ENCODE results near the gene RS1. TPM values are rescaled to one million over a fixed set of nuclear protein-coding genes. Genes with fewer than 3 reads are reported as not detected.

RS1 gene
- total RNA-seq (not detected), polyA plus RNA-seq (not detected)
- long read RNA-seq, donor 1: 0 reads
- long read RNA-seq, donor 2: 0 reads
- long read RNA-seq, donor 3: 0 reads

DNA sequence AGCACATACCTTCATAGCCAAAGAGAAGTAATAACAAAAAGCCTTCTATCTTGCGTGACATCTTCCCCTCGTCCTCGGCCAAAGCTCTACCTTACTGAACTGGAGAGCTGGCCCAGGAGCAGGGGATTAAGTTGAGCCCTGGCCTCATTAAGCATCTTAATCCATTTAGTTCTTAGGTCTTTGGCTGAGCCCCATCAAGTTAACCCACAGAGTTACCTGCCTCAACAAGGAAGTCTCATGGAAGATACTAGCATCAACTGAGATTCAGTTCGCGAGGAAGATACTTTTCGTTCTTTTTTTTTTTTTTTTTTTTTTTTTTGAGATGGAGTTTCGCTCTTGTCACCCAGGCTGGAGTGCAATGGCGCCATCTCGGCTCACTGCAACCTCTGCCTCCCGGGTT, at the start of gene RS1:
RS1 (minus strand) TSS at position 101 of the 400 bp plus-strand sequence; CDS start at position 61, 40 bp downstream.
- DNase-seq: no peak
- intact Hi-C loops (cut with DNase I): loop anchor here in 2 of 4 donors (10.0 kb wide), 2 partner anchors 223 to 277 kb away; no protein-coding TSS in a partner anchor
- Histone ChIP-seq H3K4me3 (no peak within 1 kb of the TSS), H3K9me3 (no peaks in the 10 kb centered on the region), H3K36me3 (no peaks in the 10 kb centered on the region), H3K4me1 (ENCODE audit: insufficient read depth) (no peaks in the 10 kb centered on the region), H3K27me3 (no peaks in the 10 kb centered on the region), H3K27ac (no peak within 1 kb of the TSS)
- WGBS, 3 donors: 81 to 84% (median 83%) methylated on average over 10 of the region's 10 CpGs
- no peak for TF ChIP-seq POLR2A (IDR thresholded peaks at IDR 0.05)
- TF ChIP-seq, protein P1, sequence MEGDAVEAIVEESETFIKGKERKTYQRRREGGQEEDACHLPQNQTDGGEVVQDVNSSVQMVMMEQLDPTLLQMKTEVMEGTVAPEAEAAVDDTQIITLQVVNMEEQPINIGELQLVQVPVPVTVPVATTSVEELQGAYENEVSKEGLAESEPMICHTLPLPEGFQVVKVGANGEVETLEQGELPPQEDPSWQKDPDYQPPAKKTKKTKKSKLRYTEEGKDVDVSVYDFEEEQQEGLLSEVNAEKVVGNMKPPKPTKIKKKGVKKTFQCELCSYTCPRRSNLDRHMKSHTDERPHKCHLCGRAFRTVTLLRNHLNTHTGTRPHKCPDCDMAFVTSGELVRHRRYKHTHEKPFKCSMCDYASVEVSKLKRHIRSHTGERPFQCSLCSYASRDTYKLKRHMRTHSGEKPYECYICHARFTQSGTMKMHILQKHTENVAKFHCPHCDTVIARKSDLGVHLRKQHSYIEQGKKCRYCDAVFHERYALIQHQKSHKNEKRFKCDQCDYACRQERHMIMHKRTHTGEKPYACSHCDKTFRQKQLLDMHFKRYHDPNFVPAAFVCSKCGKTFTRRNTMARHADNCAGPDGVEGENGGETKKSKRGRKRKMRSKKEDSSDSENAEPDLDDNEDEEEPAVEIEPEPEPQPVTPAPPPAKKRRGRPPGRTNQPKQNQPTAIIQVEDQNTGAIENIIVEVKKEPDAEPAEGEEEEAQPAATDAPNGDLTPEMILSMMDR (IDR thresholded peaks at IDR 0.05): no peak
- TF ChIP-seq EP300 (IDR thresholded peaks at IDR 0.05): no peak

DNA sequence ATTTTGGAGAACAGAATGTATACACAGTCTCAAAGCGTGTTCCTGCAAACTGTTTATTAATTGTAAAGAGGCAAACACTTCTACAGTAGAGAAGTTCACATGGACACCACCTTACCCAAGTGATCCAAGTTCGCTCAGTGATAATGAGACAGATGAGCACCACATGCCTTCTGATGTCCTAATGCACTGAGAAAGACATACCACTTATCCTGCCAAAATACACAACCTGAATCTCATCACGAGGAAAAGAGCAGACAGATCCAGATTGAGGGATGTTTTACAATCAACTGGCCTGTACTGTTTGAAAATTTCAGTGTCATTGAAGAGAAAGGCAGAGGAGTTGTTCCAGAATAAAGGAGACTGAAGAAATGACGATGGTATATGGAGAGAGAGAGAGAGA, 47.9 kb upstream of the RS1 start:
- TF ChIP-seq POLR2A (IDR thresholded peaks at IDR 0.05) (no peak), EP300 (IDR thresholded peaks at IDR 0.05) (no peak)
- TF ChIP-seq, protein P1 (IDR thresholded peaks at IDR 0.05): no peak
- H3K4me3 ChIP-seq: no peak overlapping the region
- H3K9me3 ChIP-seq: no peaks in the 10 kb centered on the region
- H3K36me3 ChIP-seq: no peaks in the 10 kb centered on the region
- no peak overlapping the region for H3K27ac ChIP-seq
- H3K27me3 ChIP-seq: no peaks in the 10 kb centered on the region
- DNase-seq: no peak
- WGBS, 3 donors: 51 to 63% (median 57%) methylated on average over 4 of the region's 4 CpGs
- intact Hi-C loops (cut with DNase I): no loop called here
- no peaks in the 10 kb centered on the region for H3K4me1 ChIP-seq (ENCODE audit: insufficient read depth)

DNA sequence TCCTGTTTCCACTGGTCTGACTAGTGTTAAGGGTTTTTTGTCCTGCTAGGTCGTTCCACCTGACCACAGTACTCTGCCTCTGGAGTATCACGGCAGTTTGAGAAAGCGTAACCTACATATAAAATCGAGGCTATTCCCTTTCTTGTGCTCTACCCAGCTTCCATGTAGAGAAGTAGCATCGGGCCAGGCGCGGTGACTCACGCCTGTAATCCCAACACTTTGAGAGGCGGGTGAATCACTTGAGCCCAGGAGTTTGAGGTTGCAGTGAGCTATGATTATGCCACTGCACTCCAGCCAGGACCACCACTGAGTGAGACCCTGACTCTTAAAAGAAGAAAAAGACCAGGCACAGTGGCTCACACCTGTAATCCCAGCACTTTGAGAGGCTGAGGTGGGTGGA, 43.0 kb upstream of the RS1 start:
- Histone ChIP-seq H3K36me3 (no peaks in the 10 kb centered on the region), H3K4me1 (ENCODE audit: insufficient read depth) (no peaks in the 10 kb centered on the region), H3K27ac (no peak overlapping the region), H3K9me3 (no peaks in the 10 kb centered on the region), H3K4me3 (no peak overlapping the region), H3K27me3 (no peaks in the 10 kb centered on the region)
- DNase-seq: no peak
- WGBS, 3 donors: 78 to 88% (median 88%) methylated on average over 9 of the region's 9 CpGs
- intact Hi-C loops (cut with DNase I): no loop called here
- no peak for TF ChIP-seq POLR2A (IDR thresholded peaks at IDR 0.05)
- TF ChIP-seq, protein P1 (IDR thresholded peaks at IDR 0.05): no peak
- no peak for TF ChIP-seq EP300 (IDR thresholded peaks at IDR 0.05)

DNA sequence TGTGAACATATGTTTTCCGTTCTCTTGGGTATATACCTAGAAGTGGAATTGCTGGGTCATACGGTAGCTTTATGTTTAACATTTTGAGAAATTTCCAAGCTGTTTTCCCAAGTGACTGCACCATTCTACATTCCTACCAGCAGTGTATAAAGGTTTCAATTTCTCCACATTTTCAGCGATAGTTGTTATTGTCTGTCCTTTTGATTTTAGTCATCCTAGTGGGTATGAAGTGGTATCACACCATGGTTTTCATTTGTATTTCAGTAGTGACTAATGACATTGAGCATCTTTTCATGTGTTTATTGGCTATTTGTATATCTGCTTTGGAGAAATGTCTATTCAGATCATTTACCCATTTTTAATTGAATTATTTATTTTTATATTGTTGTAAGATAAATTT, 37.9 kb upstream of the RS1 start:
- WGBS, 3 donors: 90 to 95% (median 95%) methylated on average over 3 of the region's 3 CpGs
- Histone ChIP-seq H3K36me3 (no peaks in the 10 kb centered on the region), H3K9me3 (no peaks in the 10 kb centered on the region), H3K4me3 (no peak overlapping the region), H3K27me3 (no peaks in the 10 kb centered on the region), H3K27ac (no peak overlapping the region), H3K4me1 (ENCODE audit: insufficient read depth) (no peaks in the 10 kb centered on the region)
- TF ChIP-seq EP300 (IDR thresholded peaks at IDR 0.05) (no peak), POLR2A (IDR thresholded peaks at IDR 0.05) (no peak)
- TF ChIP-seq, protein P1 (IDR thresholded peaks at IDR 0.05): no peak
- intact Hi-C loops (cut with DNase I): no loop called here
- no peak for DNase-seq

All from ovary (tissue), 10 donors.